ENCODE measurements around the gene LCN10. TPM values are rescaled to one million over a fixed set of nuclear protein-coding genes. Genes with fewer than 3 reads are reported as not detected.

The LCN10 gene
- total RNA-seq, 1 experiment from 2014 or later = not detected

- intact Hi-C loops (cut with micrococcal nuclease; ENCODE audit: unreplicated experiment) = no loop called here
- Histone ChIP-seq H3K27me3 (ENCODE audit: control insufficient read depth, insufficient read depth, low read length) (no peaks in the 10 kb centered on the region), H3K4me3 (ENCODE audit: low read depth in 2 of 2, low read length in 2 of 2) (no peak overlapping the region), H3K4me1 (ENCODE audit: control insufficient read depth, insufficient read depth, low read length) (no peaks in the 10 kb centered on the region), H3K27ac (ENCODE audit: low read length) (no peak overlapping the region), H3K9me3 (ENCODE audit: control insufficient read depth, insufficient read depth, low read depth, low read length) (no peaks in the 10 kb centered on the region), H3K36me3 (ENCODE audit: control insufficient read depth, insufficient read depth, low read length) (no peaks in the 10 kb centered on the region)
- no peak for ATAC-seq
- no TSS peak for BruUV-seq (replicated peaks)
- TF ChIP-seq SIN3A (IDR thresholded peaks at IDR 0.05; ENCODE audit: borderline replicate concordance, insufficient read depth, low read depth, low read length) (no peak), REST (IDR thresholded peaks at IDR 0.05; ENCODE audit: insufficient read depth in 1 of 2, low read depth in 2 of 2, low read length in 1 of 2) (no peak), POLR2AphosphoS5 (IDR thresholded peaks at IDR 0.05; ENCODE audit: low read depth, low read length) (no peak), TCF7L2 (IDR thresholded peaks at IDR 0.05; ENCODE audit: low read depth, low read length) (no peak), CTCF (IDR thresholded peaks at IDR 0.05) (no peak)
- in situ Hi-C loops (cut with HindIII; ENCODE audit: low pct_unique_long_range_greater_than_20kb, low sequenced_read_pairs) = no loop called here
- CTCF ChIA-PET = no interaction called here
- no peak for DNase-seq (ENCODE audit: low read depth, low spot score)
- POLR2A ChIA-PET = no interaction called here
Observed at GRCh38 chr9:136754059-136754572, 11.4 kb upstream of the LCN10 start.

GRCh38 chr9:136753371-136754058 is 10.8 kb upstream of the LCN10 start:
- ATAC-seq = no peak
- Histone ChIP-seq H3K9me3 (ENCODE audit: control insufficient read depth, insufficient read depth, low read depth, low read length) (no peaks in the 10 kb centered on the region), H3K27ac (ENCODE audit: low read length) (no peak overlapping the region), H3K4me3 (ENCODE audit: low read depth in 2 of 2, low read length in 2 of 2) (no peak overlapping the region), H3K36me3 (ENCODE audit: control insufficient read depth, insufficient read depth, low read length) (no peaks in the 10 kb centered on the region), H3K4me1 (ENCODE audit: control insufficient read depth, insufficient read depth, low read length) (no peaks in the 10 kb centered on the region), H3K27me3 (ENCODE audit: control insufficient read depth, insufficient read depth, low read length) (no peaks in the 10 kb centered on the region)
- no peak for DNase-seq (ENCODE audit: low read depth, low spot score)
- ChIA-PET CTCF (no interaction called here), POLR2A (no interaction called here)
- BruUV-seq (replicated peaks) = no TSS peak
- TF ChIP-seq SIN3A (IDR thresholded peaks at IDR 0.05; ENCODE audit: borderline replicate concordance, insufficient read depth, low read depth, low read length) = no peak
- no peak for TF ChIP-seq TCF7L2 (IDR thresholded peaks at IDR 0.05; ENCODE audit: low read depth, low read length)
- TF ChIP-seq REST (IDR thresholded peaks at IDR 0.05; ENCODE audit: insufficient read depth in 1 of 2, low read depth in 2 of 2, low read length in 1 of 2) = no peak
- no peak for TF ChIP-seq POLR2AphosphoS5 (IDR thresholded peaks at IDR 0.05; ENCODE audit: low read depth, low read length)
- in situ Hi-C loops (cut with HindIII; ENCODE audit: low pct_unique_long_range_greater_than_20kb, low sequenced_read_pairs) (no loop called here), intact Hi-C loops (cut with micrococcal nuclease; ENCODE audit: unreplicated experiment) (no loop called here)
